ENCODE results near the gene RPH3AL.

- no peak for TF ChIP-seq CTCF (IDR thresholded peaks at IDR 0.05)
- TF ChIP-seq POLR2A (IDR thresholded peaks at IDR 0.05) = no peak
Observed at GRCh38 chr17:282000-282911, 70.4 kb downstream of the RPH3AL start.
